NCI-H2196 treated with DMSO at 0.1 percent for 48 hours (cell line): ENCODE measurements around the gene SRPK3.

Source experiments
- DNase-seq: peaks from one replicate; lab custom pipeline; 2025; ENCODE audit not compliant: unreplicated experiment; lab: John Stamatoyannopoulos, UW

Gene SRPK3

GRCh38 chrX:153828308-153828707 lies 47.5 kb downstream of the SRPK3 start:
- no peak for DNase-seq

DNA sequence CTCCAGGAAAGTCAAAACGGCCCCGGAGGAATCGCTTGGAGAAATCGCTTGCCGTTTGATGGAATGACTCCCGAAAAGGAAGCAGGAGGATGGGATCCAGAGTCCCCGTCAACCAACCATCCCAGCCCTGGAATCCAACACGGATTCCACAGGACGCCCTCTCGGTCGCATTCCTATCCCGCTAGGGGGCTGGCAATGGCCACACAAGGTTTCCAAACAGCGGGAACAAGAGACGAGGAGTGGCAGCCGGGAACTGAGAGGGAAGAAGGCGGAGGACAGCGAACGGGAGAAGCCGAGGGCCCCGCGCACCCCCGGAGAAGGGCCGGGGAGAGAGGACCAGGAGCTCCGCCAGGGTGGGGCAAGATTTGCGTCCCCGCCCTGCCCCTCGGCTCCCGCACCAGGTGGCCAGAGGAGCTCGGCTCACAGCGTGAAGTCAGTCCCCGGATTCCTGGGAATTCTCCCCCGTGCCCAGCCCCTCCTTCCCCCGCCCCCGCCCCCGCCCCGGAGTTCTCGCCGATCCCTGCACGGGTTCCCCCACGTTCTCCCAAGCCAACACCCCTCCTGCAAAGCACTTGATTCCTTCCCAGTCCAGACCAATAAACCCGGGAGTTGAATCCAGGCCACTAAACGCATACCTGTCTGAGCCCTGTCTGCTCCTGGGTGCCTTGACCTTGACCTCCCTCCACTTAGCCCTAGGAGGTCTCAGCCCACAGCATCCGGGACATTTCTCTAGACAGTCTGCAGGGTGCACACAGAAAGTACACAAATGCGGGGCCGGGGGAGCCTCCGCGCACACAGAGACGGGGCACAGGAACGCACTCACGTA lies 48.1 kb downstream of the SRPK3 start:
- DNase-seq: no peak

GRCh38 chrX:153829549-153829798 lies 48.6 kb downstream of the SRPK3 start:
- no peak for DNase-seq

- no peak for DNase-seq
Observed at GRCh38 chrX:153829799-153830639, 49.2 kb downstream of the SRPK3 start, which contains the start of gene PDZD4. Gene PDZD4 (minus strand): TSS chrX:153830544. CDS start chrX:153830298, 246 bp downstream.

DNA sequence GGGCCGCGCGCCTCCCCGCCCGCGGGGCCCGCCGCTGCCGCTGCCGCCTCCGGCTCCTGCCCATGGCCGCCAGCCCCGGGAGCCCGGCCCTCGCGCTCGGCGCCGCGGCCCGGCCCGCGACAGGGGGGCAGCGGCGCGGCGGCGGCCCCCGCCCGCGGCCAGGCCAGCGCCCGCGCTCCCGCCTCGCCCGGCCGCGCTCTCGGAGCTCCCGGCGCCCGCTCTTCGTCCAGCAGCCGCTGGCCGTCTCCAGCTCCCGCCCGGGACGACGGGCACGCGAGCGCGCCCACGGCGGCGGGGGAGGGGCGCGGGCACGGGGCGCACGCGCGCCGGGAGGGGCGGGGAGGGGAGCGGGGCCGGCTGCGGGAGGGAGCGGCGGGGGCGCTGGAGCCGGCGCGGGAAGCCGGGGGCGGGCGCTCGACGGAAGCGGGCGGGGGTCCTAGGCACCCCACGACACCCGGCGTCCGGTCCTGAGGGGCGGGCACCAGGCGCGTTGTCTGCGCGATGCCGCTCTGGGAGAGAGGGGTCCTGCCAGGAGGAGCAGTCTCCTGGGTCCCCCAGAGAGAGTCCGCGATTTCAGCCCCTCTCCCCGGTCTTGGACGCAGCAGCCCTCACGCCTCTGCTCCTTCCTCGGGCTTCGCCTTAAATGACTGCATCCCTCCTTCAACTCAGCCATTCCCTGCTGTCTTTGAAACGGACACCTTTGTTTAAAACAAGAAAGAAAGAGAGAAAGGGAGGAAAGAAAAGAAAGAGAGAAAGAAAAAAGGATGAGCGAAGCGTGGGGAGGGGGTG lies 50.0 kb downstream of the SRPK3 start:
- DNase-seq: no peak

GRCh38 chrX:153831429-153832150 lies 50.7 kb downstream of the SRPK3 start:
- DNase-seq: no peak

DNA sequence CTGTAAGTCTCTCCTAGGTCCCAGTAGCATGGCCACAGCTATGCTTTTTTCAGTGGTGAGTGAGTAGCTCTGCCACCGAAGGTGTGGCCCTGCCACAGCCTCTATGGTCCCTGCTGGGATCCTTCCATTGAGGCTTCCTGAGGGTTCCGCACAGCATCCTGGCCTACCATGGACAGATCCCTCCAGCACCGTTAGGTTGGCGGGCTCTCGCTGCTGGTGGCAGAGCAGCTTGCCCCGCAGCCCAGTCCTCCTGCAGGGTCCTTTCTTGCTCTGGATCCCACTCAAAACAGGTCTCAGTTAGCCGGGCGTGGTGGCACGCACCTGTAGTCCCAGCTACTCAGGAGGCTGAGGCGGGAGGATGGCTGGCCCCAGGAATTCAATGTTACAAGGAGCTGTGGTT lies 51.9 kb downstream of the SRPK3 start:
- DNase-seq: no peak
